ENCODE results near the gene QSER1.

The QSER1 gene

GRCh38 chr11:32893343-32894148, 935 bp downstream of the QSER1 start:
- peak; percentile 48 to 55 for DNase-seq (ENCODE audit: low read depth in 1 of 2, low spot score in 1 of 2)
- TF ChIP-seq JUND (IDR thresholded peaks at IDR 0.05; ENCODE audit: low read depth) = no peak
- in situ Hi-C loops (cut with HindIII; ENCODE audit: low pct_unique_long_range_greater_than_20kb, low sequenced_read_pairs) = no loop called here

GRCh38 chr11:32894149-32894827, 1.7 kb downstream of the QSER1 start:
- in situ Hi-C loops (cut with HindIII; ENCODE audit: low pct_unique_long_range_greater_than_20kb, low sequenced_read_pairs) = no loop called here
- peak; percentile 51 to 71 for DNase-seq (ENCODE audit: low read depth in 1 of 2, low spot score in 1 of 2)
- no peak for TF ChIP-seq JUND (IDR thresholded peaks at IDR 0.05; ENCODE audit: low read depth)

- TF ChIP-seq JUND (IDR thresholded peaks at IDR 0.05; ENCODE audit: low read depth) = no peak
- DNase-seq (ENCODE audit: low read depth in 1 of 2, low spot score in 1 of 2) = no peak
- in situ Hi-C loops (cut with HindIII; ENCODE audit: low pct_unique_long_range_greater_than_20kb, low sequenced_read_pairs) = no loop called here
These were observed 2.3 kb downstream of the QSER1 start for GRCh38 chr11:32894921-32895320.

GRCh38 chr11:32895471-32895870, 2.9 kb downstream of the QSER1 start:
- DNase-seq (ENCODE audit: low read depth in 1 of 2, low spot score in 1 of 2) = no peak
- in situ Hi-C loops (cut with HindIII; ENCODE audit: low pct_unique_long_range_greater_than_20kb, low sequenced_read_pairs) = no loop called here
- no peak for TF ChIP-seq JUND (IDR thresholded peaks at IDR 0.05; ENCODE audit: low read depth)

GRCh38 chr11:32897103-32897502, 4.5 kb downstream of the QSER1 start:
- no peak for DNase-seq (ENCODE audit: low read depth in 1 of 2, low spot score in 1 of 2)
- no peak for TF ChIP-seq JUND (IDR thresholded peaks at IDR 0.05; ENCODE audit: low read depth)
- in situ Hi-C loops (cut with HindIII; ENCODE audit: low pct_unique_long_range_greater_than_20kb, low sequenced_read_pairs) = no loop called here

GRCh38 chr11:32899438-32899837, 6.8 kb downstream of the QSER1 start:
- in situ Hi-C loops (cut with HindIII; ENCODE audit: low pct_unique_long_range_greater_than_20kb, low sequenced_read_pairs) = no loop called here
- no peak for TF ChIP-seq JUND (IDR thresholded peaks at IDR 0.05; ENCODE audit: low read depth)
- no peak for DNase-seq (ENCODE audit: low read depth in 1 of 2, low spot score in 1 of 2)

GRCh38 chr11:32902089-32902665, 9.6 kb downstream of the QSER1 start:
- in situ Hi-C loops (cut with HindIII; ENCODE audit: low pct_unique_long_range_greater_than_20kb, low sequenced_read_pairs) = no loop called here
- no peak for TF ChIP-seq JUND (IDR thresholded peaks at IDR 0.05; ENCODE audit: low read depth)
- no peak for DNase-seq (ENCODE audit: low read depth in 1 of 2, low spot score in 1 of 2)

- TF ChIP-seq JUND (IDR thresholded peaks at IDR 0.05; ENCODE audit: low read depth) = no peak
- in situ Hi-C loops (cut with HindIII; ENCODE audit: low pct_unique_long_range_greater_than_20kb, low sequenced_read_pairs) = no loop called here
- no peak for DNase-seq (ENCODE audit: low read depth in 1 of 2, low spot score in 1 of 2)
These were observed 12.5 kb downstream of the QSER1 start for GRCh38 chr11:32905028-32905667.

GRCh38 chr11:32908619-32909018, 16.0 kb downstream of the QSER1 start:
- no peak for TF ChIP-seq JUND (IDR thresholded peaks at IDR 0.05; ENCODE audit: low read depth)
- no peak for DNase-seq (ENCODE audit: low read depth in 1 of 2, low spot score in 1 of 2)
- in situ Hi-C loops (cut with HindIII; ENCODE audit: low pct_unique_long_range_greater_than_20kb, low sequenced_read_pairs) = no loop called here

- in situ Hi-C loops (cut with HindIII; ENCODE audit: low pct_unique_long_range_greater_than_20kb, low sequenced_read_pairs) = no loop called here
These were observed 18.8 kb downstream of the QSER1 start for GRCh38 chr11:32911413-32911812.

GRCh38 chr11:32913445-32913844, 20.8 kb downstream of the QSER1 start:
- in situ Hi-C loops (cut with HindIII; ENCODE audit: low pct_unique_long_range_greater_than_20kb, low sequenced_read_pairs) = no loop called here
- DNase-seq (ENCODE audit: low read depth in 1 of 2, low spot score in 1 of 2) = peak in 1 of 2 experiments; percentile 25
- TF ChIP-seq JUND (IDR thresholded peaks at IDR 0.05; ENCODE audit: low read depth) = no peak

More at GRCh38 chr11:32911413-32911812, 18.8 kb downstream of the QSER1 start:
- no peak for DNase-seq (ENCODE audit: low read depth in 1 of 2, low spot score in 1 of 2)
- no peak for TF ChIP-seq JUND (IDR thresholded peaks at IDR 0.05; ENCODE audit: low read depth)

- TF ChIP-seq JUND (IDR thresholded peaks at IDR 0.05; ENCODE audit: low read depth) = no peak
- in situ Hi-C loops (cut with HindIII; ENCODE audit: low pct_unique_long_range_greater_than_20kb, low sequenced_read_pairs) = no loop called here
- no peak for DNase-seq (ENCODE audit: low read depth in 1 of 2, low spot score in 1 of 2)
These were observed 23.8 kb downstream of the QSER1 start for GRCh38 chr11:32916361-32916760.

- no peak for TF ChIP-seq JUND (IDR thresholded peaks at IDR 0.05; ENCODE audit: low read depth)
- no peak for DNase-seq (ENCODE audit: low read depth in 1 of 2, low spot score in 1 of 2)
- in situ Hi-C loops (cut with HindIII; ENCODE audit: low pct_unique_long_range_greater_than_20kb, low sequenced_read_pairs) = no loop called here
These were observed 24.4 kb downstream of the QSER1 start for GRCh38 chr11:32916994-32917393.

Measured in T47D (cell line).